WTC11 (cell line): ENCODE measurements around the gene HOXA7. TPM values are rescaled to one million over a fixed set of nuclear protein-coding genes. Genes with fewer than 3 reads are reported as not detected.

ENCODE experiments used
- ATAC-seq: fragments of 200-7000 bp; cut with Tn5 transposase; 2 replicates; pipeline ENCODE4 v1.10.0; 2021; ENCODE audit warnings: mild to moderate bottlenecking, moderate library complexity
- CTCF ChIA-PET: fragments of 300-600 bp; sonication (Branson Sonifier 250); formaldehyde crosslinking; loops from one replicate; lab custom pipeline; 2021; ENCODE audit warnings: antibody characterized with exemption; lab: Charles Lee
- POLR2A ChIA-PET: fragments of 350-600 bp; sonication (Branson Sonifier 250); formaldehyde crosslinking; loops from one replicate; lab custom pipeline; 2021; ENCODE audit warnings: antibody characterized with exemption; lab: Charles Lee
- DNase-seq: peaks from one replicate; pipeline ENCODE4 v3.0.0; 2021; ENCODE audit warnings: low spot score
- H3K27ac Mint-ChIP-seq: 2 replicates; pipeline ENCODE4 v1.8.0; 2021; ENCODE audit warnings: mixed read lengths
- H3K27me3 Mint-ChIP-seq: 2 replicates; pipeline ENCODE4 v1.8.0; 2021; ENCODE audit warnings: low read depth, mild to moderate bottlenecking, moderate library complexity, mixed read lengths
- H3K36me3 Mint-ChIP-seq: 2 replicates; pipeline ENCODE4 v1.8.0; 2021; ENCODE audit warnings: mixed read lengths
- H3K4me1 Mint-ChIP-seq: 2 replicates; pipeline ENCODE4 v1.8.0; 2022; ENCODE audit warnings: mixed read lengths
- H3K4me3 Mint-ChIP-seq: 2 replicates; pipeline ENCODE4 v1.8.0; 2021; ENCODE audit warnings: mild to moderate bottlenecking, moderate library complexity, mixed read lengths
- H3K9me3 Mint-ChIP-seq: 2 replicates; pipeline ENCODE4 v1.8.0; 2021; ENCODE audit warnings: mixed read lengths
- CBFB ChIP-seq: sonication (generic); formaldehyde crosslinking; IDR thresholded peaks from 2 replicates; pipeline ENCODE4 v1.8.1; 2022; ENCODE audit warnings: mild to moderate bottlenecking, low read depth, missing genetic modification reagents
- CREM ChIP-seq: sonication (generic); formaldehyde crosslinking; IDR thresholded peaks from 2 replicates; pipeline ENCODE4 v1.8.1; 2022; ENCODE audit warnings: mild to moderate bottlenecking, missing genetic modification reagents, moderate library complexity
- ESRRA ChIP-seq: sonication (generic); formaldehyde crosslinking; IDR thresholded peaks from 2 replicates; pipeline ENCODE4 v1.8.1; 2022; ENCODE audit warnings: mild to moderate bottlenecking, missing genetic modification reagents, borderline replicate concordance
- FOXJ3 ChIP-seq: sonication (generic); formaldehyde crosslinking; IDR thresholded peaks from 2 replicates; pipeline ENCODE4 v1.9.0; 2021; ENCODE audit warnings: missing genetic modification reagents, mild to moderate bottlenecking, borderline replicate concordance
- GABPB1 ChIP-seq: sonication (generic); formaldehyde crosslinking; IDR thresholded peaks from 2 replicates; pipeline ENCODE4 v1.8.1; 2023; ENCODE audit warnings: mild to moderate bottlenecking, missing genetic modification reagents
- MYBL2 ChIP-seq: sonication (generic); formaldehyde crosslinking; IDR thresholded peaks from 2 replicates; pipeline ENCODE4 v1.8.1; 2023; ENCODE audit warnings: mild to moderate bottlenecking, moderate library complexity, missing genetic modification reagents
- NFE2L1 ChIP-seq: sonication (generic); formaldehyde crosslinking; IDR thresholded peaks from 2 replicates; pipeline ENCODE4 v1.8.1; 2023; ENCODE audit warnings: missing genetic modification reagents
- ZNF138 ChIP-seq: sonication (generic); formaldehyde crosslinking; conservative IDR thresholded peaks from 2 replicates; pipeline ENCODE4 v1.8.1; 2022; ENCODE audit warnings: mild to moderate bottlenecking, moderate library complexity, missing genetic modification reagents
- ZNF263 ChIP-seq: sonication (generic); formaldehyde crosslinking; IDR thresholded peaks from 2 replicates; pipeline ENCODE4 v1.8.1; 2022; ENCODE audit warnings: low read depth, mild to moderate bottlenecking, moderate library complexity, missing genetic modification reagents
- total RNA-seq: library from RNA; stranded (reverse); gene quantifications from 3 replicates; pipeline ENCODE4 v1.2.3, GENCODE V29; 2021
- TF ChIP-seq, protein P1 (sequence below): fragments of 200-600 bp; IDR thresholded peaks from 2 replicates; pipeline ENCODE4 v1.8.0; 2022; ENCODE audit warnings: antibody characterized with exemption
- TF ChIP-seq, protein P2 (sequence below): sonication (generic); formaldehyde crosslinking; IDR thresholded peaks from 2 replicates; pipeline ENCODE4 v1.8.1; 2022; ENCODE audit warnings: missing genetic modification reagents, borderline replicate concordance
- TF ChIP-seq, protein P3 (sequence below): fragments of 250-450 bp; sonication (Bioruptor Pico); IDR thresholded peaks from 2 replicates; pipeline ENCODE4 v1.9.0; 2021; ENCODE audit warnings: mild to moderate bottlenecking
- TF ChIP-seq, protein P4 (sequence below): sonication (generic); formaldehyde crosslinking; IDR thresholded peaks from 2 replicates; pipeline ENCODE4 v1.8.0; 2022; ENCODE audit warnings: mild to moderate bottlenecking, missing genetic modification reagents
- TF ChIP-seq, protein P5 (sequence below): sonication (generic); formaldehyde crosslinking; IDR thresholded peaks from 2 replicates; pipeline ENCODE4 v1.8.1; 2023; ENCODE audit warnings: mild to moderate bottlenecking, missing genetic modification reagents, moderate library complexity
- TF ChIP-seq, protein P6 (sequence below): fragments of 250-450 bp; sonication (Bioruptor Pico); IDR thresholded peaks from 2 replicates; pipeline ENCODE4 v2.1.2; 2022; ENCODE audit warnings: mild to moderate bottlenecking, moderate library complexity
- TF ChIP-seq, protein P7 (sequence below): sonication (generic); formaldehyde crosslinking; IDR thresholded peaks from 2 replicates; pipeline ENCODE4 v1.8.0; 2022; ENCODE audit warnings: mild to moderate bottlenecking, missing genetic modification reagents
- TF ChIP-seq, protein P8 (sequence below): sonication (generic); formaldehyde crosslinking; conservative IDR thresholded peaks from 2 replicates; pipeline ENCODE4 v1.8.1; 2023; ENCODE audit warnings: mild to moderate bottlenecking, low read depth, missing genetic modification reagents, moderate library complexity

HOXA7 gene
- total RNA-seq, 1 experiment from 2014 or later, result not detected

DNA sequence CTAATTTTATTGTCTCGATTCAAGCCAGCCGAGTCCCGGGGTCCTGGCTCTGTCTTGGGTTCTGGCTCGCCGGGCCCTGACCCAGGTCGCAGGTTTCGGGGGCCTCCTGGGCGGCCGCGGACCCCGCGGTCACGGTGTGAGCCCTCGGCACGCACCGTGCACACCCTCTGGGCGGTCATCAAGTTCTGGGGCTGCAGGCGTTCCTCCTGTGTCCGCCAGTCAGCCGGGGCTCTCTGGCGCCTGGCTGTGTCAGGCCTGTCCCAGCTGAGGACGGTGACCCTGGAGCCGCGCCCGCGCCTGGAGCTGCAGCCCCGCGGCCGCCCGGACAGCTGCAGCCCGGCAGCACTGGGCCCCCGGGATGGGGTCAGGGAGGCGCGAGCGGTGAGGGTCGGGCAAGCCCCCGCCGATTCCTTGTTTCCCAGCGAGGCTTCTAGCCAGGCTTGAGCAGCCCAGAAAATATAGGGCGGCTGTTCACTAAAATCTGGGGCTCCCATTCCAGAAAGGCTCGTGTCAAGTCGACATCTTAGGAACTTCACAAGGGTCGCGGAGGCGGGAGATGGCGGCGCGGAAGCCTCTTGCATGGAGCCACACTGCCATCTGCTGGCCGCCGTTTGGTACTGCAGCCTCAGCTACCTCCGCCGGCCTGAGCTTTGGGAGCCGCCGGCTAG lies 4.2 kb upstream of the HOXA7 start (continued):
- TF ChIP-seq GABPB1 (CRISPR knock-in tag), result no peak
- no peak for TF ChIP-seq MYBL2 (CRISPR knock-in tag)
- TF ChIP-seq CREM, result no peak
- TF ChIP-seq, protein P1, sequence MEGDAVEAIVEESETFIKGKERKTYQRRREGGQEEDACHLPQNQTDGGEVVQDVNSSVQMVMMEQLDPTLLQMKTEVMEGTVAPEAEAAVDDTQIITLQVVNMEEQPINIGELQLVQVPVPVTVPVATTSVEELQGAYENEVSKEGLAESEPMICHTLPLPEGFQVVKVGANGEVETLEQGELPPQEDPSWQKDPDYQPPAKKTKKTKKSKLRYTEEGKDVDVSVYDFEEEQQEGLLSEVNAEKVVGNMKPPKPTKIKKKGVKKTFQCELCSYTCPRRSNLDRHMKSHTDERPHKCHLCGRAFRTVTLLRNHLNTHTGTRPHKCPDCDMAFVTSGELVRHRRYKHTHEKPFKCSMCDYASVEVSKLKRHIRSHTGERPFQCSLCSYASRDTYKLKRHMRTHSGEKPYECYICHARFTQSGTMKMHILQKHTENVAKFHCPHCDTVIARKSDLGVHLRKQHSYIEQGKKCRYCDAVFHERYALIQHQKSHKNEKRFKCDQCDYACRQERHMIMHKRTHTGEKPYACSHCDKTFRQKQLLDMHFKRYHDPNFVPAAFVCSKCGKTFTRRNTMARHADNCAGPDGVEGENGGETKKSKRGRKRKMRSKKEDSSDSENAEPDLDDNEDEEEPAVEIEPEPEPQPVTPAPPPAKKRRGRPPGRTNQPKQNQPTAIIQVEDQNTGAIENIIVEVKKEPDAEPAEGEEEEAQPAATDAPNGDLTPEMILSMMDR, result peak; percentile 100

DNA sequence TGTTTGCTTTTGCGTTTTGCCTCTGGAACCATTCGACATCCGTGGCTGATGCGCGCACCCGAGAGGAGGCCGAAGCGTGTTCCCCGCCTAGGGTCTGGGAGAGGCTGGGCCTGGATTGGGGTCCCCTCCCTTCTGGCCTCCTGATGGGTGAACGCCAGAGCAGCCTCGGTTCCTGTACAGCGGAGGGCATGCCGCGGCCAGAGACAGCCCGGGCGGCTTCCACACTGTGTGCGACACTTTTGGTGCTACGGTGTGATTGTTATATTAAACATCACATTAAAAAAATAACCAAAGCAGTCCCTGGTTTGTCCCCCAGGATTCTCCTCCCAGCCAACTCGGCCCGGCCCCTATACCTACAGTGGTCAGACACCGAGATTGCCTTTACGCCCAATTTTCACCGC lies 3.7 kb upstream of the HOXA7 start:
- no peaks in the 10 kb centered on the region for H3K9me3 Mint-ChIP-seq
- H3K4me3 Mint-ChIP-seq, result peak overlapping the region; percentile 14; the same call in 1 of the 2 replicates
- H3K4me1 Mint-ChIP-seq, result peaks cover 15% of the 10 kb centered on the region
- peak; percentile 18 for DNase-seq
- TF ChIP-seq, protein P2, sequence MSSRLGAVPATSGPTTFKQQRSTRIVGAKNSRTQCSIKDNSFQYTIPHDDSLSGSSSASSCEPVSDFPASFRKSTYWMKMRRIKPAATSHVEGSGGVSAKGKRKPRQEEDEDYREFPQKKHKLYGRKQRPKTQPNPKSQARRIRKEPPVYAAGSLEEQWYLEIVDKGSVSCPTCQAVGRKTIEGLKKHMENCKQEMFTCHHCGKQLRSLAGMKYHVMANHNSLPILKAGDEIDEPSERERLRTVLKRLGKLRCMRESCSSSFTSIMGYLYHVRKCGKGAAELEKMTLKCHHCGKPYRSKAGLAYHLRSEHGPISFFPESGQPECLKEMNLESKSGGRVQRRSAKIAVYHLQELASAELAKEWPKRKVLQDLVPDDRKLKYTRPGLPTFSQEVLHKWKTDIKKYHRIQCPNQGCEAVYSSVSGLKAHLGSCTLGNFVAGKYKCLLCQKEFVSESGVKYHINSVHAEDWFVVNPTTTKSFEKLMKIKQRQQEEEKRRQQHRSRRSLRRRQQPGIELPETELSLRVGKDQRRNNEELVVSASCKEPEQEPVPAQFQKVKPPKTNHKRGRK (CRISPR knock-in tag), result no peak
- no peak for TF ChIP-seq CBFB
- TF ChIP-seq, protein P3, sequence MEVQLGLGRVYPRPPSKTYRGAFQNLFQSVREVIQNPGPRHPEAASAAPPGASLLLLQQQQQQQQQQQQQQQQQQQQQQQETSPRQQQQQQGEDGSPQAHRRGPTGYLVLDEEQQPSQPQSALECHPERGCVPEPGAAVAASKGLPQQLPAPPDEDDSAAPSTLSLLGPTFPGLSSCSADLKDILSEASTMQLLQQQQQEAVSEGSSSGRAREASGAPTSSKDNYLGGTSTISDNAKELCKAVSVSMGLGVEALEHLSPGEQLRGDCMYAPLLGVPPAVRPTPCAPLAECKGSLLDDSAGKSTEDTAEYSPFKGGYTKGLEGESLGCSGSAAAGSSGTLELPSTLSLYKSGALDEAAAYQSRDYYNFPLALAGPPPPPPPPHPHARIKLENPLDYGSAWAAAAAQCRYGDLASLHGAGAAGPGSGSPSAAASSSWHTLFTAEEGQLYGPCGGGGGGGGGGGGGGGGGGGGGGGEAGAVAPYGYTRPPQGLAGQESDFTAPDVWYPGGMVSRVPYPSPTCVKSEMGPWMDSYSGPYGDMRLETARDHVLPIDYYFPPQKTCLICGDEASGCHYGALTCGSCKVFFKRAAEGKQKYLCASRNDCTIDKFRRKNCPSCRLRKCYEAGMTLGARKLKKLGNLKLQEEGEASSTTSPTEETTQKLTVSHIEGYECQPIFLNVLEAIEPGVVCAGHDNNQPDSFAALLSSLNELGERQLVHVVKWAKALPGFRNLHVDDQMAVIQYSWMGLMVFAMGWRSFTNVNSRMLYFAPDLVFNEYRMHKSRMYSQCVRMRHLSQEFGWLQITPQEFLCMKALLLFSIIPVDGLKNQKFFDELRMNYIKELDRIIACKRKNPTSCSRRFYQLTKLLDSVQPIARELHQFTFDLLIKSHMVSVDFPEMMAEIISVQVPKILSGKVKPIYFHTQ, result no peak
- TF ChIP-seq GABPB1 (CRISPR knock-in tag), result no peak
- TF ChIP-seq ZNF138, result no peak
- TF ChIP-seq, protein P4, sequence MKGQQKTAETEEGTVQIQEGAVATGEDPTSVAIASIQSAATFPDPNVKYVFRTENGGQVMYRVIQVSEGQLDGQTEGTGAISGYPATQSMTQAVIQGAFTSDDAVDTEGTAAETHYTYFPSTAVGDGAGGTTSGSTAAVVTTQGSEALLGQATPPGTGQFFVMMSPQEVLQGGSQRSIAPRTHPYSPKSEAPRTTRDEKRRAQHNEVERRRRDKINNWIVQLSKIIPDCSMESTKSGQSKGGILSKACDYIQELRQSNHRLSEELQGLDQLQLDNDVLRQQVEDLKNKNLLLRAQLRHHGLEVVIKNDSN (CRISPR knock-in tag), result no peak
- TF ChIP-seq NFE2L1 (CRISPR knock-in tag), result no peak
- TF ChIP-seq, protein P5, sequence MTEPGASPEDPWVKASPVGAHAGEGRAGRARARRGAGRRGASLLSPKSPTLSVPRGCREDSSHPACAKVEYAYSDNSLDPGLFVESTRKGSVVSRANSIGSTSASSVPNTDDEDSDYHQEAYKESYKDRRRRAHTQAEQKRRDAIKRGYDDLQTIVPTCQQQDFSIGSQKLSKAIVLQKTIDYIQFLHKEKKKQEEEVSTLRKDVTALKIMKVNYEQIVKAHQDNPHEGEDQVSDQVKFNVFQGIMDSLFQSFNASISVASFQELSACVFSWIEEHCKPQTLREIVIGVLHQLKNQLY (CRISPR knock-in tag), result no peak
- TF ChIP-seq ZNF263 (CRISPR knock-in tag), result no peak
- TF ChIP-seq ESRRA (CRISPR knock-in tag), result no peak
- TF ChIP-seq, protein P6, sequence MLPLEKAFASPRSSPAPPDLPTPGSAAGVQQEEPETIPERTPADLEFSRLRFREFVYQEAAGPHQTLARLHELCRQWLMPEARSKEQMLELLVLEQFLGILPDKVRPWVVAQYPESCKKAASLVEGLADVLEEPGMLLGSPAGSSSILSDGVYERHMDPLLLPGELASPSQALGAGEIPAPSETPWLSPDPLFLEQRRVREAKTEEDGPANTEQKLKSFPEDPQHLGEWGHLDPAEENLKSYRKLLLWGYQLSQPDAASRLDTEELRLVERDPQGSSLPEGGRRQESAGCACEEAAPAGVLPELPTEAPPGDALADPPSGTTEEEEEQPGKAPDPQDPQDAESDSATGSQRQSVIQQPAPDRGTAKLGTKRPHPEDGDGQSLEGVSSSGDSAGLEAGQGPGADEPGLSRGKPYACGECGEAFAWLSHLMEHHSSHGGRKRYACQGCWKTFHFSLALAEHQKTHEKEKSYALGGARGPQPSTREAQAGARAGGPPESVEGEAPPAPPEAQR, result no peak
- TF ChIP-seq, protein P7, sequence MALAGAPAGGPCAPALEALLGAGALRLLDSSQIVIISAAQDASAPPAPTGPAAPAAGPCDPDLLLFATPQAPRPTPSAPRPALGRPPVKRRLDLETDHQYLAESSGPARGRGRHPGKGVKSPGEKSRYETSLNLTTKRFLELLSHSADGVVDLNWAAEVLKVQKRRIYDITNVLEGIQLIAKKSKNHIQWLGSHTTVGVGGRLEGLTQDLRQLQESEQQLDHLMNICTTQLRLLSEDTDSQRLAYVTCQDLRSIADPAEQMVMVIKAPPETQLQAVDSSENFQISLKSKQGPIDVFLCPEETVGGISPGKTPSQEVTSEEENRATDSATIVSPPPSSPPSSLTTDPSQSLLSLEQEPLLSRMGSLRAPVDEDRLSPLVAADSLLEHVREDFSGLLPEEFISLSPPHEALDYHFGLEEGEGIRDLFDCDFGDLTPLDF, result no peak
- TF ChIP-seq, protein P8, sequence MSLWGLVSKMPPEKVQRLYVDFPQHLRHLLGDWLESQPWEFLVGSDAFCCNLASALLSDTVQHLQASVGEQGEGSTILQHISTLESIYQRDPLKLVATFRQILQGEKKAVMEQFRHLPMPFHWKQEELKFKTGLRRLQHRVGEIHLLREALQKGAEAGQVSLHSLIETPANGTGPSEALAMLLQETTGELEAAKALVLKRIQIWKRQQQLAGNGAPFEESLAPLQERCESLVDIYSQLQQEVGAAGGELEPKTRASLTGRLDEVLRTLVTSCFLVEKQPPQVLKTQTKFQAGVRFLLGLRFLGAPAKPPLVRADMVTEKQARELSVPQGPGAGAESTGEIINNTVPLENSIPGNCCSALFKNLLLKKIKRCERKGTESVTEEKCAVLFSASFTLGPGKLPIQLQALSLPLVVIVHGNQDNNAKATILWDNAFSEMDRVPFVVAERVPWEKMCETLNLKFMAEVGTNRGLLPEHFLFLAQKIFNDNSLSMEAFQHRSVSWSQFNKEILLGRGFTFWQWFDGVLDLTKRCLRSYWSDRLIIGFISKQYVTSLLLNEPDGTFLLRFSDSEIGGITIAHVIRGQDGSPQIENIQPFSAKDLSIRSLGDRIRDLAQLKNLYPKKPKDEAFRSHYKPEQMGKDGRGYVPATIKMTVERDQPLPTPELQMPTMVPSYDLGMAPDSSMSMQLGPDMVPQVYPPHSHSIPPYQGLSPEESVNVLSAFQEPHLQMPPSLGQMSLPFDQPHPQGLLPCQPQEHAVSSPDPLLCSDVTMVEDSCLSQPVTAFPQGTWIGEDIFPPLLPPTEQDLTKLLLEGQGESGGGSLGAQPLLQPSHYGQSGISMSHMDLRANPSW (CRISPR knock-in tag), result no peak
- no peak for TF ChIP-seq FOXJ3
- TF ChIP-seq, all 79 proteins: peak for 0
- POLR2A ChIA-PET, result no interaction called here
- no peak for ATAC-seq
- Mint-ChIP-seq H3K27ac (no peak overlapping the region), H3K27me3 (peaks cover 100% of the 10 kb centered on the region), H3K36me3 (no peaks in the 10 kb centered on the region)
- CTCF ChIA-PET, result interaction anchor here (0.6 to 3.1 kb wide), 18 partner anchors 9 to 791 kb away, joined by 3 to 74 read pairs (median 8); partner anchors contain the start of genes HOXA3, HOXA5 and HOXA6
